ENCODE results near the gene TNF. TPM values are rescaled to one million over a fixed set of nuclear protein-coding genes. Genes with fewer than 3 reads are reported as not detected.

Gene TNF
- total and polyA plus RNA-seq, 2 of the 13 experiments (the other 11 are each of a cell fraction or from before 2014, with no cell fraction given): not detected

- Histone ChIP-seq H3K4me3 (replicated peaks in 1 of 3; ENCODE audit: insufficient read depth in 1 of 3, low read depth in 2 of 3, low read length in 3 of 3) (no peak overlapping the region), H2AFZ (ENCODE audit: low read length) (no peak overlapping the region), H3K27me3 (ENCODE audit: control insufficient read depth in 1 of 2, insufficient read depth in 2 of 2, low read length in 2 of 2) (peaks cover 4 to 34% of the 10 kb centered on the region in 2 experiments; a peak in 4 of 5 replicates), H3K4me2 (ENCODE audit: low read depth, low read length) (no peak overlapping the region), H3K9ac (ENCODE audit: insufficient read depth, low read depth, low read length) (no peak overlapping the region), H3K9me3 (ENCODE audit: low read length) (no peaks in the 10 kb centered on the region), H3K27ac (ENCODE audit: extremely low read length, insufficient read depth, low read length) (no peak overlapping the region), H3K4me1 (ENCODE audit: insufficient read depth, low read length) (peaks cover 9% of the 10 kb centered on the region), H3K36me3 (replicated peaks in 1 of 2; ENCODE audit: control insufficient read depth in 1 of 2, insufficient read depth in 2 of 2, low read length in 2 of 2) (no peaks in the 10 kb centered on the region), H4K20me1 (ENCODE audit: insufficient read depth, low read length) (no peaks in the 10 kb centered on the region), H3K79me2 (ENCODE audit: insufficient read depth, low read length) (no peaks in the 10 kb centered on the region)
- intact Hi-C loops (cut with micrococcal nuclease; ENCODE audit: unreplicated experiment): no loop called here
- ATAC-seq (peak; percentile 59), FAIRE-seq (no peak), DNase-seq (ENCODE audit: low spot score) (no peak)
- ChIA-PET CTCF (ENCODE audit: low intra/inter-chr PET ratio, low total read pairs) (no interaction called here), POLR2A (interaction anchor here (0.6 to 1.8 kb wide), 2 partner anchors 9 to 15 kb away, joined by 4 to 5 read pairs; no protein-coding TSS in a partner anchor)
- BruUV-seq (replicated peaks): no TSS peak
- 18% methylated on average over 9 of the region's 9 CpGs for WGBS (ENCODE audit: low lambda C conversion rate)
- in situ Hi-C loops (cut with HindIII; ENCODE audit: extremely low pct_ligation_motif_present, low pct_unique_long_range_greater_than_20kb): no loop called here
- no peak for TF ChIP-seq FOXK2 (IDR thresholded peaks at IDR 0.05)
- TF ChIP-seq ZNF230 (CRISPR knock-in tag; IDR thresholded peaks at IDR 0.05): no peak
- no peak for TF ChIP-seq GMEB2 (CRISPR knock-in tag; IDR thresholded peaks at IDR 0.05; ENCODE audit: low read depth)
- no peak for TF ChIP-seq AGO1 (IDR thresholded peaks at IDR 0.05; ENCODE audit: low read depth, low read length, poor library complexity, severe bottlenecking)
- no peak for TF ChIP-seq ZBTB37 (CRISPR knock-in tag; IDR thresholded peaks at IDR 0.05)
- no peak for TF ChIP-seq ZZZ3 (CRISPR knock-in tag; IDR thresholded peaks at IDR 0.05; ENCODE audit: borderline replicate concordance)
- no peak for TF ChIP-seq RNF2 (conservative IDR thresholded peaks at IDR 0.05; ENCODE audit: low read depth)
- TF ChIP-seq FUBP1 (CRISPR knock-in tag; IDR thresholded peaks at IDR 0.05; ENCODE audit: borderline replicate concordance): no peak
- 0 out of 2 replicates have a peak, but pooled peaks have one; percentile 6 for TF ChIP-seq JUNB (CRISPR knock-in tag; IDR thresholded peaks at IDR 0.05; ENCODE audit: borderline replicate concordance)
- TF ChIP-seq MAFF (IDR thresholded peaks at IDR 0.05; ENCODE audit: low read depth, low read length): peak; percentile 79
- TF ChIP-seq ZNF121 (CRISPR knock-in tag; IDR thresholded peaks at IDR 0.05): peak; percentile 45; the same call in 1 of the 2 replicates
- no peak for TF ChIP-seq MBD4 (IDR thresholded peaks at IDR 0.05; ENCODE audit: borderline replicate concordance, low read length)
- no peak for TF ChIP-seq NCOR1 (IDR thresholded peaks at IDR 0.05; ENCODE audit: borderline replicate concordance, low read length)
- TF ChIP-seq CREB1 (IDR thresholded peaks at IDR 0.05): 0 out of 2 replicates have a peak, but pooled peaks have one; percentile 10
- TF ChIP-seq CREB1 (CRISPR knock-in tag; IDR thresholded peaks at IDR 0.05): no peak
- no peak for TF ChIP-seq KDM3A (CRISPR knock-in tag; IDR thresholded peaks at IDR 0.05; ENCODE audit: low read depth)
- TF ChIP-seq ATF7 (IDR thresholded peaks at IDR 0.05): 0 out of 2 replicates have a peak, but pooled peaks have one; percentile 12
- no peak for TF ChIP-seq ATF7 (CRISPR knock-in tag; IDR thresholded peaks at IDR 0.05)
- no peak for TF ChIP-seq ZNF234 (CRISPR knock-in tag; conservative IDR thresholded peaks at IDR 0.05)
- TF ChIP-seq ZSCAN25 (CRISPR knock-in tag; IDR thresholded peaks at IDR 0.05): peak; percentile 97
- peak; percentile 87 to 89 for TF ChIP-seq MAFK (conservative IDR thresholded peaks at IDR 0.05 in 1 of 2, IDR thresholded peaks at IDR 0.05 in 1 of 2; ENCODE audit: low read length in 2 of 2)
Observed at GRCh38 chr6:31567531-31568370, 7.6 kb upstream of the TNF start.
